Jurkat, Clone E6-1 (cell line): Measurements from ENCODE around the gene LCN1.
"Not testable (repeated sequence)": the region's sequence is repeated elsewhere in the genome, so short reads cannot be mapped to it uniquely, and the experiment has no call there.

Source experiments
- DNase-seq: peaks from one replicate; pipeline ENCODE4 v3.0.0-alpha.2; 2011; ENCODE audit warnings: low read depth, low spot score
- H3K4me3 ChIP-seq: 2 replicates; pipeline ENCODE4 v1.5.1; 2011; ENCODE audit warnings: mild to moderate bottlenecking, low read length, control low read depth, moderate library complexity

LCN1 gene

DNA sequence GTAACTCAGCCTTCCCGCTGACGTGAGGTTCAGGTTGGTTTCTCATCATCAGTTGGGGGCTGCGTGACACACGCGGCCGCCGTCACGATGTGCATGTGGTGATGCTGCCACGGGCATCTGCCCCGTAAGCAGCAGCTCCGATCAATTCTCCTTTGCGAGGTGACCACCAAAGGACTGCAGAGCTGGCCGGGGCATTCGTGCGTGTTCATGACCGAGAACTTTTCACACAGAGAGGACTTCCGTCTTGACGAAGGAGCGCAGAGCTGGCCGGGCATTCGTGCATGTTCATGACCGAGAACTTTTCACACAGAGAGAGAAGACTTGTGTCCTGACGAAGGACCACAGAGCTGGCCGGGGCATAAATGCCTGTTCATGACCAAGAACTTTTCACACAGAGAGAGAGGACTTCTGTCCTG lies 3.8 kb upstream of the LCN1 start:
- no peak for DNase-seq
- no peak overlapping the region for H3K4me3 ChIP-seq

DNA sequence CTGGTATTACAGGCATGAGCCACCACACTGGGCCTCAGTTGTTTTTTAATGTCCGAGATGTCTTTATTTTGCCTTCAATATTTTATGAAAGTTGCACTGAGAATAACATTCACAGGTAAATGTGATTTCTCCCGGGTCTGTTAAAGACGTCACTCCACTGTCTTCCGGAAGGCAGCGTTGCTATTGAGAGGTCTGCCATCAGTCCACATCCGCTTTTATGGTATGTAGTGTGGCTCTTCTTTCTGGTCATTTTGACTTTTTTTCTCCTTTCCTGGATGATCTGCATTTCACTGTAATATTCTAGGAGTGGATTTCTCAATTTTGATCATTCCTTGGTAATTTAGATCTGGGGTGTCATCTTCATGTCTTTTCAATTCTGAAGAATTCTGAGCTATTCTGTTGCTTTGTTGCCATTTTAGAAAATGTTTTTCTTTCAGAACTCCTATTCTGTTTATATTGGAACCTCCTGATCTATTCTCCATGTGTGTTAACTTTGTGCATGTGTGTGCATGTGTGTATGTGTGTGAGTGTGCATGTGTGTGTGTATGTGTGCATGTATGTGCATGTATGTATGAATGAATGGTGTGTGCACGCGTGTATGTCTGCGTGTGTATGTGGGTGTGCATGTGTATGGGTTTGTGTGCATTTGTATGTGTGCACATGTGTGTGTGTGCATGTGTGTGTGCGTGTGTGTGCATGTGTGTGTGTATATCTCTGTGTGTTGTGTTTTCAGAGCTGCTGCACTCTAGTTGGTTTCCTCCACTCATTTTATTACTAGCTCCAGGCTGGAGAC lies 1.9 kb upstream of the LCN1 start:
- H3K4me3 ChIP-seq: no peak overlapping the region
- DNase-seq: no peak

DNA sequence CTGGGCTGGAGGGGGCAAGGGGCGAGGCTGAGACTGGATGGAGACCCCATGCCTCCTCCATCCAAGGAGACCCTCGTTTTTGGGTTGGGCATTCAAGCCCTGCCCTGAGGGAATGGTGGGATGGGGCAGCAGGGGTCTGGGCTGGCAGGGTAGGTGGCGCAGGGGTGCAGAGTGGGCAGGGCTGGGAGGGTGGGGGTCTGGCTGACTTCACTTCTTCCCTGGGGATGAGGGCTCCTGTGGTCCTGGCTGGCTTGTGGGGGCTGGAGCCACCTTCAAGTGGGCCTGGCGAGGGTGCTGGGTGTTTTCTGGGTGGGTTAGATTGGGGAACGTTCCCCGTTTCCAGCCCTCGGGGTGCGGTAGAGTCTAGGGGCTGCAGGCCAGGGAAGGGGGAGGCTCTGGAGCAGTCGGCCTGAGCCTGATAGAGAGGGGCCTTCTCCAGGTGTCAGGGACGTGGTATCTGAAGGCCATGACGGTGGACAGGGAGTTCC lies 412 bp downstream of the LCN1 start:
- DNase-seq: no peak

DNA sequence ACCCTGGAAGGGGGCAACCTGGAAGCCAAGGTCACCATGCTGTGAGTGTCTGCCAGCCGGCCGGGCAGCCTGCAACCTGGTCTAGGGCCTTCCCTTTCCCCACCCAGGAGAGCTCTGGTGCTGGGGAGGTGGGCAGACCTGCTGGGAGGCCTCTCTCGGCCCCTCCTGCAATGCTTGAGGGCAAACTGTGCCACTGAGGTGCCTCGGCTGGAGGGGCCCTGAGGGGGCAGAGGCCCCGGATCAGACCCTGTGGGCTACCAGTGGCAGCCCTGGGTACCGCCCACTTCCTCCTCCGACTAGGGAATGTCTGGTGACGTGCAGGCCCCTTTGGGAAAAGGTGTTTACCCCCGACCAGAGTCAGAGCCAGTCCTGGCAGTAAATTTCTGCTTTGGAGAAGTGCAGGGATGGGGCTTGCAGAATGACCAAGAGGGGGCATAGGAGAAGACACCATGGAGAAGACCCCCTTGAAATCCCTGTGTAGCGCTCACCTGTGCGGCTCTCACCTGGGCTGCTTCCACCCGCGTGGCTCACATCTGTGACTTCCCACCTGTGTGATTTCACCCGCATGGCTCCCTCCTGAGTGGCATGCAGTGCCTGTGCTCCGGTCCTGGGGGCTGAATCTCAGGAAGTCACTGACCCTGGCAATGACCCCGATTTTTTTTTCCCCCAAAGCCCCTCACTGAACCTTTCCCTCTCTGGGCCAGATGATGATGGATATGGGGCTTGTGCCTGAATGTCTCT lies 1.1 kb downstream of the LCN1 start:
- no peak for DNase-seq

More for the DNA sequence above, 412 bp downstream of the LCN1 start:
- no peak overlapping the region for H3K4me3 ChIP-seq

DNA sequence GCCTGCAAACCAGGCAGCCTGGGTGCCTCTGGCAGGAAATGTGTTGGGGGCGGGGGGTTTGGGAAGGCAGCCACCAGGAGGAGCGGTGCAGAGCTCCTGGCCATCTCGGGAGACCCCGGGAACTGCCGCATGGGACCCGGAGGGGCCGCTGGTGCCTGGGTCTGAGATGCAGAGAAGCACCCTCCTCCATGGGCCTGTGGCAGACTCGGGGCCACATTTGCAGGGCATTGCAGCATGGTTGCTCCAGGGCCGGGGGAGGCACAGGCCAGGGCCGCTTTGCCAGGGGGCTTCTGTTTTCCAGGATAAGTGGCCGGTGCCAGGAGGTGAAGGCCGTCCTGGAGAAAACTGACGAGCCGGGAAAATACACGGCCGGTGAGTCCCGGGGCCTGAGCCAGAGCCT lies 1.7 kb downstream of the LCN1 start:
- H3K4me3 ChIP-seq: no peak overlapping the region
- DNase-seq: no peak

More for the DNA sequence above, 1.1 kb downstream of the LCN1 start:
- H3K4me3 ChIP-seq: no peak overlapping the region

DNA sequence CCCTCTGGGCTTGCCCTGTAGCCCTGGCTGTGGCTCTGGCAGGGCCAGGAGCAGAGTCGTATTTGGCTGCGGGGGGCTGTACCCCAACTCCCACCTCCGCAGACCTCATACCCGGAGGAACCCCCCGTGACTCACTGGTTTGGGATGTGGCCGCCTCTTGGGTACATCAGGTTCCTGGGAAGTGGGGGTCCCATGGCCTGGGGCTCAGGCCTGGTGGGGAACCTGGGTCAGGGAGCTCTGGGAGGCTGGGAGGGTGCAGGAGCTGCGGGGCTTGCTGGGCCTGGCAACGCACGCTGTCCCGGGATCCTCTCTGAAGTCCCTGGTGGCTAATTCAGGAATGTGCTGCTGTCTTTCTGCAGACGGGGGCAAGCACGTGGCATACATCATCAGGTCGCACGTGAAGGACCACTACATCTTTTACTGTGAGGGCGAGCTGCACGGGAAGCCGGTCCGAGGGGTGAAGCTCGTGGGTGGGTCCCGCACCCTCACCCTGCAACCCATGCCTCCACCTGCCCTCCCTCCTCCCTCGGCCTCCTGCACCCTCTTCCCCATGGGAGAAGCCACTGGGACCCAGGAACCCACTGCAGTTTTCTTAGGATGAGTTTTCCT lies 2.4 kb downstream of the LCN1 start:
- no peak for DNase-seq
- no peak overlapping the region for H3K4me3 ChIP-seq

DNA sequence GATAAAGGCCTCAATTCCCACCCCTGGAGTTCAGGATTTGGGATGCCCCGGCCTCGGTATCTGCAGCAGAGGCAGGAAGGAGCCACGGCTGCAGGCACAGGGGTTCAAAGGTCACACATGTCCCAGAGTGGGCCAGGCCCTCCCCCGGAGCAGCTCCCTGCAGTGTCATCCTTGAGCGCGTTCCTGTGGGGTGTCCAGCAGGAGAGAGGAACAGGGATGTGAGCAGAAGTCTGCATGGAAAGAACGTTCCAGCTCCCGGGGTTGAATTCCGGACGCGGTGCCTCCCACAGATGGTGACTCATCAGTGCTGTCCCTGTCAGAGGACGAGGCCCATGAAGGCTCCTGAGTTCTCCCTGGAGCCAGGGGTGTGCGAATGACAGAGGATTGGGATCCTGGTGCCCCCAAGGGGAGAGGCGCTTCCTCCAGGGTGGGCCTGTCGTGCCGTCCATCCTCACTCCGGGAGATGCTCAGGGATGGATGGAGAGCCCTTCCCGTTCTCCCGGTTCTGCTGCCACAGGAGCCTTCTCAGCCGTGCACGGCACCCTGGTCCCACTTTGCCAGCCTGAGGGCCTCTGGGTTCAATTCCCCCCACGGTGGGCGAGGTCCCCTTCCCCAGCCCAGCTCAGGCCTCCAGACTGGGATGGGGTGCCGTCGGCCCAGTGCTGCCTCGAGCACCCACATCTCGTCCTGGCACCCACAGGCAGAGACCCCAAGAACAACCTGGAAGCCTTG lies 3.1 kb downstream of the LCN1 start:
- no peak for DNase-seq
- H3K4me3 ChIP-seq: no peak overlapping the region

DNA sequence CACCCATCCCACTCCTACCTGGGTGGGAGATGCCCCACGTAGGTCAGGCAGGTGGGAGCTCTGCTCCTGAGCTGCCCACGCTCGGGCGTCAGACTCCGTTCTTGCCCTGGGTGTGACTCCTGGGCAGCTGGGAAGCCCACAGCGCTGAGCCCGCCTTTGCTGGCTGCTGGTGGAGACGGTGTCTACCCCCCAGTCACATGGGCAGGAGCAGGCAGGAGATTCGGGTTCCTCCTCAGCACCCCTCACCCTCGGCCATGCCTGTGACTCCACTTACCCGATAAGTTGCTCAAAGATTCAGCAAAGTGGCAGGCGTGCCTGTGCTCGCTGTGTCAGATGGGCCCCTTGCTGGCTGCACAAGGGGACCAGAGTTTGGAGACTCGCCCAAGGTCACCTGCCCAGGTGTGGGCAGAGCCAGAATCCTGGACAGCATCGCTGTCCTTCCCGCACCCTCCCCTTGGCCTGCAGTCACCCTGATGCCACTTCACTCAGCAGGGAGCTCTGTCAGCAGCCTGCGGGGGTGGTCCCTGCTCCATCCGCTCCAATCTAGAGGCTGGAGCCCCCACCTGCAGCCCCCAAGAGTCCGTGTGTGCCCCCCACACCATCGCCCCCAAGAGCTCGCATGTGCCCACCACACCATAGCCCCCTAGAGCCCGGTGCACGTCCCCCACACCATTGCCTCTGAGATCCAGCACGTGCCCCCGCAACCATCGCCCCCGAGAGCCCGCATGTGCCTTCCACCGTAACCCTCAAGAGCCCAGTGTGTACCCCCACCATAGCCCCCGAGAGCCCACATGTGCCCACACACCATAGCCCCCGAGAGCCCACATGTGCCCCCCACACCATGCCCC lies 4.2 kb downstream of the LCN1 start:
- H3K4me3 ChIP-seq: no peak overlapping the region
- DNase-seq: no peak

DNA sequence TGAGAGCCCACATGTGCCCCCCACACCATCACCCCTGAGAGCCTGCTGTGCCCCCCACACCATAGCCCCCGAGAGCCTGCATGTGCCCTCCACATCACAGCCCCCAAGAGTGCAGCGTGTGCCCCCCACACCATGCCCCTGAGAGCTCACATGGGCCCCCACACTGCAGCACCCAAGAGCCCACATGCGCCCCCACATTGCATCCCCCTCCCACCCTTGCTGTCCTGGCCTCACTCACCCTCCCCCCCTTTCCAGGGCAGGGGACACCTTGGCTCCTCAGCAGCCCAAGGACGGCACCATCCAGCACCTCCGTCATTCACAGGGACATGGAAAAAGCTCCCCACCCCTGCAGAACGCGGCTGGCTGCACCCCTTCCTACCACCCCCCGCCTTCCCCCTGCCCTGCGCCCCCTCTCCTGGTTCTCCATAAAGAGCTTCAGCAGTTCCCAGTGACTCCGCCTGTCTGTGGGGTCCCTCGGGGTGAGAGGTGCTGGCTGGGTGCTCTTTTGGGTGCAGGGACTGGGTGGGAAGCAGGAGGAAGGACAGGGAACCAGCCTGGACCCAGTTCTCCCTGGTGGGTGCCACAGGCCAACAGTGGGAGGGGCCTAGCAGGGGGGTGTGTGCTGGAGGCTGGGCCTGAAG lies 5.0 kb downstream of the LCN1 start:
- H3K4me3 ChIP-seq: no peak overlapping the region
- no peak for DNase-seq

DNA sequence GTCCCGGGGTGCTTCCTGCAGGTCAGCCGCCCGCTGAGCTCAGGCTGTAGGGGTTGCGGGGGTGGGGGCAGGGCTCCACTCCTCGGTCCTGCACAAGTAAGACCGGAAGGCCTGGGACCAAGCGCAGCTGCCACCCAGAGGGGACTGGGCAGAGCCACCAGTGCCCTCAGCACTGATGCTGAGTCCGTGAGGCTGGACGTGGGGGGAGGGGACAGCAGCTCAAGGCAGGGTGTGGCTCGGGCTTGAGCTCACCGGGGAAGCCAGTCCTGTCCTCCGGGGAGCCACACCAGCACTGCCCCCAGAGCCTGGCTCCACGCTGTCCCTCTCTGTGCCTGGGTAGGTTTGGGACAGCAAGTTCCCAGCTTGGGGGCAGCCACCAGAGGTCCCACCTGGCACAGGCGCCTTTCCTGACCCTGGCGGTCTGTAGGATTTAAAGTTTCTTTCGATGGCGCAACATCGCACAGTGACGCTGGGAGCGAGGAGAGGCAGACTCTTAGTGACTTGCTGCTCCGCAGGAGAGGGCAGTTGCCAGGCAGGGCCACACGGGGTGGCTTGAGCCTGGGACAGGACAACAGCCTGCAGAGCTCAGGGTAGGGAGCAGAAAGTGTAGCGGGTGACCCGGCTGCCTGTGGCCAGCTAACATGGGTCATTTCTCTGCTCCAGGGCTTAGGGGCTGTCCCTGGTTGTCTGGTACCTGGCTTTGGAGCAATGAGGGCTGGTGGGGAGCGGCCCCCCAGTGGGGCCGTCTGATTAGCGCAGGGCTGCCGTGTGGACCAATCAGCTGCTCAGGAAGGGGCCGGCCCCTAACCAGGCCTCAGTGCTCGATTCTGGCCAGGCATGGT lies 5.7 kb downstream of the LCN1 start:
- no peak overlapping the region for H3K4me3 ChIP-seq
- no peak for DNase-seq

DNA sequence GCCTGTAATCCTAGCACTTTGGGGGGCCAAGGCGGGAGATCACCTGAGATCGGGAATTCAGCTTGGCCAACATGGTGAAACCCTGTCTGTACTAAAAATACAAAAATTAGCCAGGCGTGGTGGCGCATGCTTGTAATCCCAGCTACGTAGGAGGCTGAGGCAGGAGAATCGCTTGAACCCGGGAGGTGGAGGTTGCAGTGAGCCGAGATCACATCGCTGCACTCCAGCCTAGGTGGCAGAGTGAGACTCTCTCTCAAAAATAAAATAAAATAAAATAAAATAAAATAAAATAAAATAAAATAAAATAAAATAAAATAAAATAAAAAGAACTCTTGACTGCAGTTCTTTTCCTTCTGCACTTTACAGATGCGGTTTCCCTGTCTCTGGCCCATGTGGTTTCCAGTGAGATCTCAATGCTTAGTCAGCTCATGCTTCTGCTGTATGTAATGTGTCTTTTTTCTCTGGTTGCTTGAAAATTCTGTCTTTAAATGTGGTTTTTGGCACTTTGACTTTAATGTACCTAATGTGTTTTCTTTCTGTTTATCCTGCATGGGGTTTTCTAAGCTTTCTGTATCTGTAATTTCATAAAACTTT lies 7.7 kb downstream of the LCN1 start:
- H3K4me3 ChIP-seq: not testable (repeated sequence)
- DNase-seq: peak; percentile 52

DNA sequence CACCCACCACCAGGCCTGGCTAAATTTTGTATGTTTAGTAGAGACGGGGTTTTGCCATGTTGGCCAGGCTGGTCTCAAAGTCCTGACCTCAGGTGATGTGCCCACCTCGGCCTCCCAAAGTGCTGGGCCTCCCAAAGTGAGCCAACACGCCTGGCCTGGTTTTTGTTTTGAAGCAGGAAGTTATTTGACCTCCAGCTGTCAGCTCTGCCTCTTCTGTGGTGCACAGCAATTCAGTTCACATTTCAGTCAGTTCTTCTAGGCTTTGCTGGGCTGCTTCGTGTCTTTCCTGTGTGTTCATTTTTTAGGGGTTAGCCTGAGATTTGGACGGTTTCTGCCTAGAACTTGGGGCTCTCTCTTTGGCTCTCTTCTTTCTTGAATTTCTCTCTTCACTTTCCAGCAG lies 8.9 kb downstream of the LCN1 start:
- no peak overlapping the region for H3K4me3 ChIP-seq
- no peak for DNase-seq

DNA sequence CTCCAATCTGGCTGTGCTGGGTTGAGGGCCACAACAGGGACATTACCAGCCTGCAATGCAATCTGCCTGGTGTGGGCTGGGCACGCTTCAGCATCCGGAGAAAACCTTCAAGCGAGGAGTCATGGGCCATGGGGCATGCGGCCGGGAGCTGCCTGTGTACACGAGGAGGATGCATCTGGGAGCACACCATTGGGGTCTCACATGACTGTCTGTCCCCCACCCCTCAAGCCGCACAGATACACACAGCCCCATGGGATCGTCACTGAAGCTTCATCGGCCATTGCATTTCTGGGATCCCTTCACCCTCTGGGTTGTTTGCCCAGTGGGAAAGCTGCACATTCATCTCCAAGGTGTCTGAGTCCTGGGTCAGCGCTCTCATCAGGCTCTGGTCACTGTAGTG lies 9.9 kb downstream of the LCN1 start:
- DNase-seq: no peak
- no peak overlapping the region for H3K4me3 ChIP-seq

DNA sequence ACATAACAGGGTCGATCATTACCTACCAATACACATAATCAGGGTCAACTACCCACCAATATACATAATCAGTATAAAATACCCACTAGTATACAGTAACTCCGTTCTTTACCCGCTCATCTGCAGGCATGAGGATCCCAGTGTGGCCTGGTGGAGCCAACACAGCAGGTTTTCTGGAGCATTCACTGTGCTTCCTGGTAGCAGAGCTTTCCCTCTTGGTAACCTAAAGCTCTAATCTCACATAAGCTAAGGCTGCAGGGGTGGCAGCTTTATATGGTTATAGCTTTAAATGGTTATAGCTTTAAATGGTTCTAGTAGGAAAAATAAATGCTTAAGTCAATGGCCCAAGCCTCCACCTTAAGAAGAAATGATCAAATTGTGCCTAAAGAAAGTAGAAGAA lies 11.9 kb downstream of the LCN1 start:
- no peak overlapping the region for H3K4me3 ChIP-seq
- no peak for DNase-seq

DNA sequence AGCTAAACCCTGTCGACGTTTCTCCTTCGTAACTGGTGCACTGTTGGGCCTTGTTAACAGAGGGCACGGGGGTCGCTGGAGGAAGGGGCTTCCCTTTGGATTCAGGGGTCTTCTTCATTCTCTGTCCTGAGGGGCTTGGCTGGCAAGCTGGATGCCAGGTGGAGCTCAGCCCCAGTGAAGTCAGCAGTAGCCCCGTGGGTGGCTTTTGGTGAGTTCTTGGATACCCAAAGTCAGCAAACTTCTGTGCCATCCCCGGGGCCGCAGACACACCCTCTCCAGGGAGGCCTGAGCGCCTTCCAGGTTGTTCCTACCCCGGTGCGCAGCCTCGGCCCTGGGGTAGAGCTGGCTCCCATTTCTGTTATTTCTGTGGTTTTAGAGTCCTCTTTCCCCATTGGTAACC lies 12.4 kb downstream of the LCN1 start:
- no peak for DNase-seq
- H3K4me3 ChIP-seq: no peak overlapping the region

DNA sequence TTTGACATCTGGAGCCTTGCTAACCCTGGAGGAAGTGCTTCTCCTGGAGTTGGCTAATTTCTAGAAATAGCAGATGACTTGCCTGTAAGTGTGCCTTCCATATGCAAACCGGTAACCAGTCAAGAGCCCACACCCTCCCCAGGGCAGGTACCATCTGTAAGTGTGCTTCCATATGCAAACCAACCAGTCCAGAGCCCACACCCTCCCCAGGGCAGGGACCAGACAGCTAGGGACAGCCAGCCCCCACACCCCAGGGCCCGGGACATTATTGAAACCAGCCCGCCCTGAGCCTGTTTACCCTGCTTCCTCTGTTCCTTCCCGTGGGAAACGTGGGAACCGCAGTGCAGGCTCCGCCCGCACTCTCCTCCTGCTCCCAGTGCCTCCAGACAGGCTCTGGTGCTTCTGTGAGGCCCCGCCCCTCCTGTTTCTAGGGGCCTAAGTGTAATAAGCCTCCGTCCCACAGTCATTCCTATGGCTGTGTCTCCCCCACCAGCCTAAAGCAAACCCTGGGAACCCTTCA lies 13.0 kb downstream of the LCN1 start:
- DNase-seq, H3K4me3 ChIP-seq: not testable (repeated sequence)

DNA sequence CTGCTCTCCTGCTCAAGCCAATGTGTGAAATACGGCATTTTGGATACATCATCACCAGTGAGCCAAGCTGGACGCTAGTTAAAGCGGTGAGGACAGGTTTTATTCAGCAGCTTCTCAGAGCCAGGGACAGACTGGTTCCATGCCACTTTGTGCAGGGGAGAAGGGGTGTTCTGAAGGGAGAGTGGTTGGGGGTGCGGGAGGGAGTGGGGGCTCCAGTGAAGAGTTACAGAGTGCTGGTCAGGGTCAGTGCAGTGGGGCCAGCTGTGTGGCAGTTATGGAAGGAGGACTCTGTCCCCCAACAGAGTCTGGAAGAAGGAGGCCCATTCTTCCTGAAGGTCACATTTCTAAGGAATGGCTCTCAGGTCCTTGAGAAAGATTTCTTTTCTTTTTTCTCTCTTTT lies 13.6 kb downstream of the LCN1 start:
- H3K4me3 ChIP-seq, DNase-seq: not testable (repeated sequence)
